ENCODE measurements around the gene ZNF621.

ZNF621 gene

DNA sequence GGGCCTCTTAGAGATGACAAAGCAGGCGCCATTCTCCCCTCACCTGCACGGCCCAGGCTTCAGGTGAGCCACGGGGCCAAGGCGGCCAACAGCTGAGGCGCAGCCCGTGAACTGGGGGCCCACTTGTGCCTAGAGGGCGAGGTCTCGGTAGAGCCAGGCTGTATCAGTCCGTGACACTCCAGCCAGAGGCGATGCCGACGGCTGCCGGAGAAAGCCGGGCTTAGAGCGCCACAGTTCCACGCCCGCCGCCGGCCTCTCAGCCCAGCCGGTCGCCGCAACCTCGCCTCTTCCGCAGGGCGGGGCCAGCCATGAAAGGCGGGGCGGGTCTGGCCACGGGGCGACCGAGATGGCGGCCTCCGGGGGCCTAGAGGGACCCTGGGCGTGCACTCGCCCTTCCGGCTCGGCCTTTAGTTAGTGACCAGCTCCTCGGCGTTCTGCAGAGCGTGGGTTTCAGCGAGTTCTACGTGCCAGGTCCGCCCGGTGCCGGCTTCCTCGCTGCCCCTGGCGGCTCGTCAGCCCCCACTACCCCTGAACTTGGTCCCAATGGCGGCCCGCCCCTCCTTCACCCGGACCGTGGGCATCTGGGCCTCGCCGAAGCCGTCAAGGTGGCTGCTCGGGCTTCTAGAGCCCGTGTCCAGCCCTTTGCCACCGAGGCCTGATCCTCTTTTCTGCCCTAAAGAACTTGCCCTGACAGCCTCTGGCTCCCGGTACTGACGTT lies at the start of gene ZNF621:
ZNF621 (plus strand) TSS at position 393 of the 718 bp plus-strand sequence. CDS start 881 bp downstream, outside the sequence.
- DNase-seq (ENCODE audit: low read depth) = peak; percentile 76

DNA sequence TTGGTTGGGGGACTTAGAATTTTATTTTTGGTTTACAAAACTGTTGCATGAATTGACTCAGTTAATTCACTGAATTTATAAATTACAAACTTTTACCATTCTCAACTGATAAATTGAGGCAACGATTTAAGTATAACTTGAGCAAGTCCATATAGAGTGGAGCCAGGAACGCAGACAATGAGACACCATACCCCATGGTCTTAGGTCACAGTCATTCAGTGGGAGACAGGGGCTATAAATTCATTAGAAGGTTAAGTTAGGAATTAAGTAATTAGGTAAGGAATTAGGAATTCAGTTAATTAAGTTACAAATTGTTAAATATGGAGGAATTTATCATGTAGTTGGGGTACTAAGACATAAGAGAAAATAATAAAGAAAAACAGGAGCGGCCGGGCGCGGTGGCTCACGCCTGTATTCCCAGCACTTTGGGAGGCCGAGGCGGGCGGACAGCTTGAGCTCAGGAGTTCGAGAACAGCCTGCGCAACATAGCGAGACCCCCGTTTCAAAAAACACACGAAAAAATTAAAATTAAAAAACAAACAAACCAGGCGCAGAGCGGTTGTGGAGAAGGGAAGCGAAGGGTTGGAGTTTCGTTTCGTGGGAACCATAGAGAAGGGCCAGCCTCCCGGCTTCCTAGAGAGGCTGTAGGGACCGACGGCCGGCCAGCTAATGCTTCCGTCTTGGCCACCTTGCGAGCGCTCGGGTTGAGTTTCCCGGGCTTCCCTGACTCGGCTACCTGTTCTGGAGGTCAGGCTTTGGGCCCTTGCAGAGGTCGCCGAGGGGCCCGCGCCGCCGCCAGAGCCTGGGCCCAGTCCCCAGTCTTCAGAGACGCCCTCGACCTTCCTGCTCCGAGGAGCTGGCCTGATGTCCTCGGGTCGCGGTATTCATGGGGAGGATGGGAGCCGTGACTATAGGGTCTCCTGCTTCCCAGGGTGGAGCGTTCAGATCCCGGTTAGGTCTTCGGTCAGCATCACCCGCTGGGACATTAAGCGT lies 48.0 kb upstream of the ZNF621 start, which contains the start of gene ZNF619:
ZNF619 (plus strand) TSS at position 645 of the 993 bp plus-strand sequence. CDS start 858 bp downstream, outside the sequence.
- DNase-seq (ENCODE audit: low read depth) = peak; percentile 21

DNA sequence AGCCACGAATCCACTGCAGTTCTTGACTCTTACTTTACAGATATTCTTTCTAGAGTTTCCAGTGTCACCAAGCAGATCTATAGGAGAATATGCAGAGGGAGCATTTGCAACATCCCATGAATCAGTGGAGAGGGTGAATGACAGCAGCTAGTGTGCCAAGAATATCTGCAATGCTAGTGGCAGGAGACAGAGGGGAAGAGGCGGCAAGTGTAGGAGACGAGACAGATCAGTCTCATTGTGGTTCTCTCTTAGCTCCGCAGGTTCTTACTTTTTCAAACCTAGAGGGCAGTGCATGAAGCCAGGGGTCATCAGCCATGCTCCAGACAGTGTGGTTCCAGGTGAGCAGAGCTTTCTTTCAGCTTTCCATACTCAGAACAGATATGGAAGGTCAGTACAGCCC lies 47.1 kb upstream of the ZNF621 start:
- no peak for DNase-seq (ENCODE audit: low read depth)

DNA sequence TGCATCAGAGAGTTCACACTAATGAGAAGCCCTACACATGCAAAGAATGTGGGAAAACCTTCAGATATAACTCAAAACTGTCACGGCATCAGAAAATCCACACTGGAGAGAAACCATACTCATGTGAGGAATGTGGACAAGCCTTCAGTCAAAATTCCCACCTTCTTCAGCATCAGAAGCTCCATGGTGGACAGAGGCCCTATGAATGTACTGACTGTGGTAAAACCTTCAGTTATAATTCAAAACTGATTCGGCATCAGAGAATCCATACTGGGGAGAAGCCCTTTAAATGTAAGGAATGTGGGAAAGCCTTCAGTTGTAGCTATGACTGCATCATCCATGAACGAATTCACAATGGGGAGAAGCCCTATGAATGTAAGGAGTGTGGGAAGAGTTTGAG lies 37.6 kb upstream of the ZNF621 start:
- DNase-seq (ENCODE audit: low read depth) = no peak

DNA sequence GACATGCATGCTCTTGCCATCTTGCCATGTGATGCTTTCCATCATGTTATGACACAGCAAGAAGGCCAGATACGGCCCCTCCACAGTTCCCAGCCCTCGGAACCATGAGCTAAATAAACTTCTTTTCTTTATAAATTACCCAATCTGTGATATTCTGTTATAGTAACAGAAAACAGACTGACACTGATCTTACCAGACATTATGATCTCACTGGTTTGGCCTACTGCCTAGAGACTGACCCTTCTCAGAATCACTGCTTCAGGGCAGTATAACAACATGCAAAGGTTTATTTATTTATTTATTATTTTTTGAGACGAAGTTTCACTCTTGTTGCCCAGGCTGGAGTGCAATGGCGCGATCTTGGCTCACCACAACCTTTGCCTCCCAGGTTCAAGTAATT lies 33.8 kb upstream of the ZNF621 start:
- no peak for DNase-seq (ENCODE audit: low read depth)

DNA sequence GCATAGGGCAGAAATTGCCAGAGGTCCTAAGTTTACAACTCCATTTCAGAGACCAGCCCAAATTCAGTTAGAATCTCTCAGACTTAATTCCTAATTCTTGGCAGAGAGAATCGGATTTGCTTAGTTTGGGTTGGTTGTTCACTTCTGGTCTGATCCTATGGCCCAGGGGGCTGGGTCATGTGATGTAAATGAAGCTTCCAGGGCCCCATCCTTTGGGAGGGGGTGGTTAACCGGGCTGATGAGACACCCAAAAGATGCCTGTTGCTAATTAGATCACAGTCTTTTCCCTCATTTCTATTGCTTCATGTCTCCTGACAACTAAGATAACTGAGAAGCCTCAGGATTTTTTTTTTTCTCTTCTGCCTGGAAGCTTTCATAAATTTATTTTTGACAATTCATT lies 30.1 kb upstream of the ZNF621 start:
- DNase-seq (ENCODE audit: low read depth) = no peak

DNA sequence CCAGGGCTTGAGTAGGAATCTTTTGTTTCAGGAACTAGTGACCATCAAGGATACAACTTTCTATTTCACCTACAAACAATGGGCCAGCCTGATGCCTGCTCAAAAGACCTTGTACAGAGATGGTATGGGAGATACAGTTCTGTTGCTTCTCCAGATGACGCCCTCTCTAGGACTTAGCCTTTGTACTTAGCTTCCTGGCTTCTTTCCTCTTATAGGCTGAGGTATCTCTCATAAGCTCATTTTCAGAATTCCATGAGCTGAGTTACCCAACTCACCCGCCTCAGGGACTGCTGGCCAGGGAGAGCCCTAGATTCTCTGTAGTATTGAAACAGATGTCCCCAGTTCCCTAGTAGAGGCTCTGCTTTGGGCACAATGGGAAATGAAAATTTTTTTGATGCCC lies 27.5 kb upstream of the ZNF621 start:
- DNase-seq (ENCODE audit: low read depth) = no peak

DNA sequence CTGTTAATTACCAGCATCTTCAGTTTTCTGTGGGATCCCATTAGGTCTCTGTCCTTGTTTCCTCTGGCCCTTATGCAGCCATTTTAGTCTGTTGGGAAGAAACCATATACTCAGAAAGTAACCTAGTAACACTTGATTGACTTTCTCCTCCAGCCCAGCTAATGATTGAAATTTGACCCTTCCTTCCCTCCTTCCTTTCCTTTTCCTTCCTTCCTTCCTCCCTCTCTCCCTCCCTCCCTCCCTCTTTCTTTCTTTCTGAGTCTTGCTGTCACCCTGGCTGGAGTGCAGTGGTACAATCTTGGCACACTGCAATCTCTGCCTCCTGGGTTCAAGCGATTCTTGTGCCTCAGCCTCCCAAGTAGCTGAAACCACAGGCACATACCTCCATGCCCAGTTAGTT lies 24.8 kb upstream of the ZNF621 start:
- no peak for DNase-seq (ENCODE audit: low read depth)

DNA sequence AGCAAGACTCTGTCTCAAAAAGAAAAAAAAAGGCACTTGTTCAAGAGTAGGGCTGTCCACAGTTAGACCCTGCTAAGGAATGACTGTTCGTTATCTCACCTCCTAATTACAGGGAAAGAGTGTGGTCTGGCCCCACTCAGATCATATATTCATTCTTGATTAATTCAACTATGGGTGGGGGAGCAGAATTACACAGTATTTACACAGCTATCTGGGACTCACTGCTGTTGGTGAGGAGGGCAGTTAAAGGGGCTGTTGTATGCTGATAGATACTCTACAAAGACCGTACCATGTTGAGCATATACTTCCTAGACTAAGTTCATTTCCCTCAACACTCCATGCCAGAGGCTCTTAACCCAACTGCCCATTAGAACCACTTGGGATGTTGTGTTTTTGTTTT lies 22.7 kb upstream of the ZNF621 start:
- no peak for DNase-seq (ENCODE audit: low read depth)

DNA sequence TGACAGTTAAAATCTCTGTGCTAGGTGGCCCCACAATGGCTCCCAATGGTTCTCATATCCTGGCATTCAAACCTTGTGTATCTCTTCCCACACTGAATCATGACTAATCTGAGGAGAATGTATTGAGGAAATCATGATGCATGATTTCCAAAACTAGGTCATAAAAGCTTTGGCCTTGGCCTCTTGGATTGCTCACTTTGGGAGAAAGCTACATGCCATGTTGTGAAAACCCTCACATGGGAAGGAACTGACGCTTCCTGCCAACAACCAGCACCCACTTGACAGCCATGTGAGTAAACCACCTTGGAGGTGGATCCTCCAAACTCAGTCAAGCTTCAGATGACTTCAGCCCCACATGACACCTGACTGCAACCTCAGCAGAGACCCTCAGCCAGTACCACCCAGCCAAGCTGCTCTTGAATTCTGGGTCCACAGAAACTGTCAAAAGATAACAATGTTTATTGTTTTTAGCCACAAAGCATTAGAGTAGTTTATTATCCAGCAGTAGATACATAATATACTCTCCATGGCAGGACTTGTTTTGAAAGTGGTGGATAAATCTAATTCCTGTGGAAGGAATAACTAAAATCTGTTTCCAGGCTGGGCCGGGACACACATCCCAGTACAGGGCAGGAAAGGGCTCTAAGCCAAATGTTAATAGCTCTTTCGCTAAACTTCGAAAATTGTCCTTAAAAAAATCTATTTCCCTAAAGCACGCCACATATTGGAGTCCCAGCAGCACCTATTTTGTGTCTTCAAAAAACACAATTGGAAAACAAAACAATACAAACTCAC lies 19.9 kb upstream of the ZNF621 start:
- DNase-seq (ENCODE audit: low read depth) = no peak

DNA sequence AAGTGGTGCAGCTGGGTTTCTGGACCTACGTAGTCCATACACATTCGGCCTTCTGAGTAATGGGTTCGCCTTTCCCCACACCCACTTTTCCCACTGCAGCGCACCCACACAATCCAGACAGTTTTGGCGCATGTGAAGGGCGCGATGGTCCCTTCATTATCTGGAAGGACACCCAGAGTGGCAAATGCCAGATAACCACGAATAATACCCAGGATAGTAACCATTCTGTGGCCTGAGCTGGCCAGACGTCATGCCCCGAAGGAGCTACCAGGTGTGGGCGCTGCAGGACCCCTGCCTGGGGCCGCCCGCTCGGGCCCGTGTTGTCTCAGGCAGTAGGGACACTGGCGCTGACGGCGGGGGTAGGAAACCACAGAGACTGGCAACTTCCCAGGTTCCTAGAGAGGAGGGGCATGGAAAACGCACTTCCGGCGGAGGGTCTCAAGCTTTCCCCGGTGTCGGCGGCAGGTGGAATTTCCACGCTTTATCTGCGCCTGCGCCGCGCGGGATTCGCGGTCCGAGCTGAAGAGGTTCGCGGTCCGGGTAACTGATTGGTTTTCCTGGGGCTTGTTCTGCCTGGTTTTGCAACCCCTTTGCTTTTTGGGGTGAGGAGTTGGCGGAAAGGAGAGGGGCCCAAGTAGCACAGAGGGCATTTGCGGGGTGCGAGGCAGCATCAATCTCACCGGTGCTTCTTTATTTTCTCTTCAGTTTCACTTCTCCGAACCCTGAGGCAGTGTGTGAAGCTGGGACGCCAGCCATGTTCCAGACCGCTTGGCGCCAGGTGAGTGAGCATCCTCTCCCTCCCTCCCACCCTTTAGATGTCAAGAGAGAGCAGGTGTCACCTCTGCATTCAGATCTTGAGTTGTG lies 18.9 kb upstream of the ZNF621 start, which contains the start of gene ZNF620:
ZNF620 (plus strand) TSS at position 441 of the 864 bp plus-strand sequence; CDS start at position 755, 314 bp downstream.
- peak; percentile 30 for DNase-seq (ENCODE audit: low read depth)

DNA sequence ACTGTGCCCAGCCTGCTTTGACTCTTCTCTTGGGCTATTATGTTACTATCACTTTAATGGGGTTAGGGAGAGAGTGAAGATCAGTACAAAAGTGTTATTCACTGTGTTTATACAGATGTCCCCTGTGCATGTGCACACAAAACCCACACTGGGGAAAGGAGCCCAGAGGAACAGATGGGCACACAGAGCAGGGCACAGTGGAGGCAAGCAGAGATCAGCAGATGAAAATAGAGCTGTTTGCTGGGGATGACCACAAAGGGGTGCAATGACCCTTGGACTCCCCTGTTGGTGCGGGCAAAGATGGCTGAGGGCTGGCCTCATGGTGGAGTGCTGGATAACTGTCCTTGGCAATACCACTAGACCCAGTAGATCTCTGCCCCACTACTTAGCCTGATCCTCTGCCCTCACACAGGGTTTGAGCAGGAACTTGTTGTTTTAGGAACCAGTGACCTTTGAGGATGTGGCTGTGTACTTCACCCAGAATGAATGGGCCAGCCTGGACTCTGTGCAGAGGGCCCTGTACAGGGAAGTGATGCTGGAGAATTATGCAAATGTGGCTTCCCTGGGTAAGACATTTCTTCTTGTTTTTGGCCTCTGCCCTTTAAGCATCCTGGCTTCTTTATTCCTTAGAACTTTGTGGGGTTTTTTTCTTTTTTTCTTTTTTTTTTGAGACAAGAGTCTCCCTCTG lies 13.6 kb upstream of the ZNF621 start:
- no peak for DNase-seq (ENCODE audit: low read depth)

DNA sequence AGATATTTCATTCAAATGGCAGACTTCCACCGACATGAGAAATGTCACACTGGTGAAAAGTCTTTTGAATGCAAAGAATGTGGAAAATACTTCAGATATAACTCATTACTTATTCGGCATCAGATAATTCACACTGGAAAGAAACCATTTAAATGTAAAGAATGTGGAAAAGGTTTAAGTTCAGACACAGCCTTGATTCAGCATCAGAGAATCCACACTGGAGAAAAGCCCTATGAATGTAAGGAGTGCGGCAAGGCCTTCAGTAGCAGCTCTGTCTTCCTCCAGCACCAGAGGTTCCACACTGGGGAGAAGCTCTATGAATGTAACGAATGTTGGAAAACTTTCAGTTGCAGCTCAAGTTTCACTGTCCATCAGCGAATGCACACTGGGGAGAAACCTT lies 8.6 kb upstream of the ZNF621 start:
- no peak for DNase-seq (ENCODE audit: low read depth)

DNA sequence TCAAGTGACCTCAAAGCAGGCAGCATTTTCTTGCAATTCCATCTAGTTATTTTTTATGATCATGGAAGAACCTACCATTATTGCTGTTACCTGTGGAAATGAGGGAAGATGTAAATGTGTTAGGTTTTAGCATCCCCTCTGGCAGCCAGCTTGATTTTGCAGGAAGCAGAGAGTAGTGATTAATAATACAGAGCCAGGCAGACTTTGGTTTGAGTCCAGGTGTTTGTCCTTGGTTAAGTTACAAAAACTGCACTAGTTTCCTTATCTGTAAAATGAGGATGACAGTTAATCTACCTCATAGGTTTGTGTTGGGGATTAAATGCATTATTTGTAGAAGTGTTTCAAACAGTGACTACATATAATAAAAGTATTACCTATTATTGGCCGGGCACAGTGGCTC lies 6.7 kb upstream of the ZNF621 start:
- no peak for DNase-seq (ENCODE audit: low read depth)

DNA sequence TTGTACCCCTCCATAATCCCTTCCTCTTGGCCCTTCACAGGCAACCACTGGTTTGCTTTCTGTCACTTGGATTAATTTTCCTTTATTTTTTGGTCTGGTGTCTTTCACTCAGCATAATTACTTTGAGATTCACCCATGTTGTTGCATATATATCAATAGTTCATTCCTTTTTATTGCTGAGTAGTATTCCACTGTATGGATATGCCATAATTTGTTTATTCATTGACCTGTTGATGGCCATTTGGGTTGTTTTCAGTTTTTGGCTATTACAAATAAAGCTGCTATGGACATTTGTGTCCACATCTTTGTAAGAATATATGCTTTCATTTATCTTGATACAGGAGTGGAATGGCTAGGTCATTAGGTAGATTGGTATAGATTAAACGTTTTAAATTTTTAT lies 5.9 kb upstream of the ZNF621 start:
- no peak for DNase-seq (ENCODE audit: low read depth)

DNA sequence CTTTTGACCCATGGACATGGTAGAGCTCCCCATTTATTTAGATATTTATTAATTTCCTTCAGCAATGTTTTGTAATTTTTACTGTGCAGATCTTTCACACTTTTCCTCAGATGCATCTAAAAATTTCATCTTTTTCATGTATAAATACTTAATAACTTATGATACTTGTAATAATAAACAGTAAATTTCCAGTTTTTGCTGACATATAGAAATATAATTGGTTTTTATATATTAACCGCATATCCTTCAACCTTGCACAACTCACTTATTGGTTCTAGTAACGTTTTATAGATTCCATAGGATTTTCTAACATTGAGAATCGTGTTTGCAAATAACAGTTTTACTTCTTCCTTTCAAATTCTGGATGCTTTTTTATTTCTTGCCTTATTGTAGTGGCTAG lies 3.5 kb upstream of the ZNF621 start:
- DNase-seq (ENCODE audit: low read depth) = no peak

DNA sequence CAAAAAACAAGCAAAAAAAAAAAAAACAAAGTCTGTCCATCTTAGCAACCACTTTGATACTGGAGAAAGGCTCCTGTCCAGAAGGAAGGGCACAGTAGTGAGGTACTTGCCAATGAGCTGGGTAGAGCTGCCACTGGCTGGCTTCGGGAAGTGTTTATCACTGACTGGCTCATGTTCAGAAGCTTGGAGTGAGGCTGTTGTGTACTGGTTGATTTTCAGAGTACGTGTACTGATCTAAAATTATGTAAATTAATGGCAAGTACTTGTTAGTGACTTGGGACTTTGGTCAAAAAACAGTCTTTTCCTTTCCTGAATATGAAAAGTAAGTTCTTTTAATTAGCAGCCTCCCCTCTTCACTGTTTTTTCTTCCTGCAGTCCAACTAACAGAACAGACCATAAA lies 979 bp upstream of the ZNF621 start:
- no peak for DNase-seq (ENCODE audit: low read depth)

DNA sequence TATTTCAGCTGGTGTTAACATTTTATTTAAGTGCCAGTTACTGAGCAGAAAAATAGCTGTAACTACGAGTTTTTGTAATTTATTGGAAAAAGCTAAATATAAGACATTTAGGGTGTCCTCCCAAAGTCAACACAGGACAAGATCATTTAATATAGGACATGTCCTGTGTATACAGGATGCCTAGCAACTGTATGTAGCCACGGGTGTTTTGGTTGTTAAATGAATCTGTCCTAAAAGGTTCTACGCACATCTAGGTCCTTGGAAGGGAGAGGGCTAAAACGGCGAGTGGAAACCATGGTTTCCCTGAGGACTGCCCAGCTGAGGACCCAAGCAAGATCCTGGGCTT lies 565 bp upstream of the ZNF621 start:
- no peak for DNase-seq (ENCODE audit: low read depth)

DNA sequence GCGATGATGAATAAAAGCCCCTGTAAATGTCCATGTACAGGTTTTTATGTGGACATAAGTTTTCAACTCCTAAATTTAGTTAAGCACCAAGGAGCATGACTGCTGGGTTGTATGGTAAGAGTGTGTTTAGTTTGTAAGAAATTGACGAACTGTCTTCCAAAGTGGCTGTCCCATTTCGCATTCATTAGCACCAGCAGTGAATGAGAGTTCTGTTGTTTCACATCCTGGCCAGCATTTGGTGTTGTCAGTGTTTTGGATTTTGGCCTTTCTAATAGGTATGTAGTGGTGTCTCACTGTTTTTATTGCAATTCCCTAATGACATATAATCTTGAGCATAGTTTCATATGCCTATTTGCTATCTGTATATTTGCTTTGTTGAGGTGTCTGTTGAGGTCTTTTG lies 3.7 kb downstream of the ZNF621 start:
- no peak for DNase-seq (ENCODE audit: low read depth)

DNA sequence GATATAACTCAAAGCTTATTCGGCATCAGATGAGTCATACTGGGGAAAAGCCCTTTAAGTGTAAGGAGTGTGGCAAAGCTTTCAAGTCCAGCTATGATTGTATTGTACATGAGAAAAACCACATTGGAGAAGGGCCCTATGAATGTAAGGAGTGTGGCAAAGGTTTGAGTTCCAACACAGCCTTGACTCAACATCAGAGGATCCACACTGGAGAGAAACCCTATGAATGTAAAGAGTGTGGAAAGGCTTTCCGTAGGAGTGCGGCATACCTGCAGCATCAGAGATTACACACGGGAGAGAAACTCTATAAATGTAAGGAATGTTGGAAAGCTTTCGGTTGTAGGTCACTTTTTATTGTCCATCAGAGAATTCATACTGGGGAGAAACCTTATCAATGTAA lies 7.5 kb downstream of the ZNF621 start:
- DNase-seq (ENCODE audit: low read depth) = no peak

DNA sequence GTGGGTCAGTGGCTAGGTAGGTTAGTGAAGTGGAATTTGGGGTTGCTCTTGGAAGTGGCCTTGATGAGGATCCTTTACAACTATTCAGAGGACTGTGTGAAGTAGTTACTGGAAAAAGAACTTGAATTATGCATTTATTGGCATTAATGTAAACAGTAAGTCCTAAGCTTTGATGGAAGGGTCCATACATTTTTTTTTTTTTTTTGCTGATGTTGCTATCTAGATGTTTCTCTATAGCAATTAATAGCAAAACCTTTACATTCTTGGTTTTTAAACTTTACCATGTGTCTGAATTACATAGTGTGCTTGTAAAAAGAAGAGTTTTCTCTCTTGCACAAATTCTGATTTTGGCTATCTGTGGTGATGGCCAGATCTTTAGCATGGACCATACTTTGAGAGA lies 9.5 kb downstream of the ZNF621 start:
- DNase-seq (ENCODE audit: low read depth) = no peak

All from activated T-helper 9 cell treated with anti-CD3 and anti-CD28 coated beads, Interleukin-2, amount 50 U/mL, for 16 hours (primary cell).